Inflammatory macrophage treated with lipopolysaccharide for 1 hour (primary cell): ENCODE measurements around the gene BPI.
"Not testable (repeated sequence)": the region's sequence is repeated elsewhere in the genome, so short reads cannot be mapped to it uniquely, and the experiment has no call there.

Experiments used
- DNase-seq, 2 donors: peaks; one replicate each; pipeline ENCODE4 v3.0.0-alpha.2; 2020 to 2022

The BPI gene

DNA sequence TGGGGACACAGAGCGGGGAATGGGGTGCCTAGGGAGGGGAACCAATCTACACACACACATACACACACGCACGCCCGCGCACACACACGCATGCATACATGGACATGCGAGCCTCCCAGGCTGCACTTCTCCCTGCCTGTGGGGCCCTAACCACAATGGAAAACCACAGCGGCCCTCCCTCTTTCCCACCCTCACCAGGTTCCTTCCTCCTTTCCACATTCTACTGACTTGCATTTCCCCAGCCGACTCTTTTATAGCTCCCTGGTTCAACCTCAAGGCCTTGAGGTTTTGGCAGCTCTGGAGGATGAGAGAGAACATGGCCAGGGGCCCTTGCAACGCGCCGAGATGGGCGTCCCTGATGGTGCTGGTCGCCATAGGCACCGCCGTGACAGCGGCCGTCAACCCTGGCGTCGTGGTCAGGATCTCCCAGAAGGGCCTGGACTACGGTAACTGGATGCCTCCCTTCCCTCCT, at the start of gene BPI:
BPI (plus strand) TSS at position 249 of the 472 bp plus-strand sequence; CDS start at position 317, 68 bp downstream.
- peak; percentile 65 to 79 for DNase-seq

DNA sequence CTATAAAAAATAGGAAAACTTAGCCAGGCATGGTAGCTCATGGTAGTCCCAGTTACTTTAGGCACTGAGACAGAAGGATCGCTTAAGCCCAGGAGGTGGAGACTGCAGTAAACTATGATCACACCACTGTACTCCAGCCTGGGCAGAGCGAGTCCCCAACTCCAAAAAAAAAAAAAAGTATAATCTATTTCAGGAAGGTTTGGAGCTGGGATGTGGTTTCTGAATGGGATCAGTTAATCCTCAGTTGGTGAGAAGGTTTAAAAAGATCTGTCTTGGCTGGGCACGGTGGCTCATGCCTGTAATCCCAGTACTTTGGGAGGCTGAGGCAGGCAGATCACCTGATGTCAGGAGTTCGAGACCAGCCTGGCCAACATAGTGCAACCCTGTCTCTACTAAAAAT, 49.3 kb upstream of the BPI start:
- DNase-seq: not testable (repeated sequence)

DNA sequence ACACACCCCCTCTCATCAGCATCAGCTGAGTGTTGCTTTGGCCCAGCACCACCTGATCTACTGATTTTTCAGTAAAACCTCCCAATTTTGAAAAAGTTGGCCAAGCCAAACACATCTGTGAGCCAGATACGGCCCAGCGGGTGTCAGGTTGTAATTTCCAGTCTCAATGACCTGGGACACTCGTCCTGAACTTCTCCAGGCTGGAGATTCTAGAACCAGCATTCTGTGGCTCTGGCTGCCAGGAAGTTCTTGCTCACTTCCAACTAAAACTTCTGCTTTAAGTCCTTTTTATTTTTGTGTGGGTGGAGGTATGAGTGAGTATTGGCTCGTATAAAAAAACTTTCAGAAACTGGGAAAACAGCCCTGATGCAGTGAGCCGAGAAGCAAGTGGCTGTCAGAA, 48.6 kb upstream of the BPI start:
- peak; percentile 66 to 72 for DNase-seq

DNA sequence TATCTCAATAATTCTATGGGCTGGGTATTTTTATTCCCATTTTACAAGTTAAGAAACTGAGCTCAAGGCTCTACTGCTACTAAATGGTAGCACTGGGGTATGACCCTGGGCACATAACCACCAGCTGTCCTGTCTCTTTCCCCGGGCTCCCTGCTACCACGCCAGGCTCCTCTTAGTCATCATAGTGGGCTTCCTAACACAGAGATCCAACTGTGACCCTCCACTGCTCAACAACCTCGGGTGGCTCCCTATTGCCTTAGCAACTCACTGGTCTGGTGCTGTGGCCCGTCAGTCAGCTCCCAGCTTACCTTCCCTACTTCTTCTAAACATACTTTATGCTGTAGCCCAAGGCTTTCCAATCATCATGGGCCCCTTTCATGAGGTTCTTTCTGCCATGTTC, 47.9 kb upstream of the BPI start:
- no peak for DNase-seq

DNA sequence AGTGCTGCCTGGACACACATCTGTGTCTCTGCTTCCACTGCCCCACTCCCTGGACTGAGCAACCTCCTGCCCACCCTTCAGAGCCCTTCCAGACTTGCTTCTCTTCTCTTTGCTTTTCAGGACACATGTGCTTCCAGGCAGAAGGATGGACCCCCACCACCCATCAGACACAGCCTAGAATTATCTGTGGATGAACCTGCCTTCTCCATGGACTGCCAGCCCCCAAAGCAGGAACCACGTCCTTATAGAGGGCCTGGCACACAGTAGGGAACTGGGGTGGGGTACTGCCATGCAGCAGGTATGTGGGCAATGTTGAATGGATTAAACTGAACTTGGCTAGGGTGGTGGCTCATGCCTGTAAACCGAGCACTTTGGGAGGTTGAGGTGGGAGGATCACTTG, 47.0 kb upstream of the BPI start:
- no peak for DNase-seq

DNA sequence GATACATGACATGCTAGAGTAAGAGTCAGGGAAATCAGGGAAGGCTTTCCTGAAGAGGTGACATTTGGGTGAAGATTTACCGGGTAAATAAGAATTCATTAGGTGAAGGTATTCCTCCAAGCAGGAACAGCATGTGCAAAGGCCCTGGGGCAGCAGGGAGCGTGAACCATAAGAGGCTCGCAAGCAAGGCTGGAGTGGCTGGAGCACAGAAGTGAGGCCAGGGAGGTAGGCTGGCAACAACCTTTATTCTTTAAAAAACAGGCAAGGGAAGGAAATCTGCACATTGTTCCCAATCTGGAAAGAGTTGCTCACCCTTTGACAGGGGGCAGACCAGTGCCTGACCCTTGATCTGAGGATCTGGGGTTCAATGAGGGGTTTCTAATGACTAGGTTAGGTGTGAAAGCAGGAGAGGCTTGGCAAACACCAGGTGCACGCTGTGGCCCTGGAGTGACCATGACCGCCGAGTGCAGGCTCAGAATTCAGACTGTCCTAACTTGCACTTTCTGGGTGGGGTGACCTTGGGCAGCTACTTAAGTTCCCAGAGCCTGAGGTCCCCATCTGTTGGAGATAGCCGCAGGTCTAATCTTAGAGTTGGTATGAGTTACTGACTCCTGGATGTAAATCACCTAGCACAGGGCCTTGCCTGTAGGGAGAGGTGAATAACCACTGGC, 45.3 kb upstream of the BPI start:
- DNase-seq: no peak

DNA sequence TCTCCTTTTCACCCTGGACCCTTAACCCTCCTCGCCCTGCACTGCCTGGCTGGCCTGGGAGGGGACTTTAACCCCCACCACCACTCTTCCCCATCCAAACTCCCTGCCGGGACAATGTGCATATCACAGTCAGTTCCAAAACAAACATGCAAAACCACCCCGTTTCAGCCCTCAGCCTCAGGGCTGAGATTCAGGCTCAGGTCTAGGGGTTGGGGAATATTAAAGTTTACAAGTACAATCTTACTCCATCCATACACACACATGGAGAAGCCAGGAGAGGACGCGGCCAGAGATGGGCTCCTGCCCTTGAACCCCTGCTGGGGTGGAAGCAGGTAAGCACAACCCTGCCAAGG, 44.0 kb upstream of the BPI start:
- no peak for DNase-seq

DNA sequence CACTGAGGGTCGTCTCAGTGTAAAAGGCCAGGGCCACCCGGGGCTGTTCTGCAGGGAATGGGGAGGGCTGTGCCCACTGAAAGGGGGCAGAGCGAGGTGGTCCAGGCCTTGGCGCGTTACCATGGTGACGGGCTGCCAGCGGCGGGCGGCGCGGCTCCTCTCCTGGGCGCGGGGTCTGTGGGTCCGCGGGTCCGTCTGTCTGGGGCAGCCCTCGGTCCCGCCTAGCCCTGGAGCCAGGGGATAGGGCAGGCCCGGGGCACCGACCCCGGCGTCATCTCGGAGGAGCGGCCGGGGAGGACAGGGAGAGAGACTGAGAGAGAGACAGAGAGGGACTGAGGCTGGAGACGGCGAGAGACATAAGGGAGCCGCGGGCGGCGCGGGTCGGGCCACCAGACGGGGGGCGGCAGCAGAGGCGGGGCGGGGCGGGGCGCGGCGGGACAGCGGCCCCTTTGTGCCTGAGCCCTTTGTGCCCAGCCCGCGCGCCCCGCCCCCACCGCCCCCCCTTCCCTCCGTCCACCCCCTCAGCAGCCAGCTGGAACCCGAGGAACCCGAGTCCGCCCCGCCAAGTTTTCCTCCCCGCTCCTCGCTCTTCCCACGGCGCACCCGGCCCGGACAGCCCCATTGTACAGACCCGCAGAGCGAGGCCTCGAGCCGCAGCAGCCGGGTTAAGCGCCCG, 43.4 kb upstream of the BPI start, which contains the start of gene KIAA1755:
KIAA1755 (minus strand) TSS at position 358 of the 676 bp plus-strand sequence; CDS start at position 123, 235 bp downstream.
- no peak for DNase-seq

DNA sequence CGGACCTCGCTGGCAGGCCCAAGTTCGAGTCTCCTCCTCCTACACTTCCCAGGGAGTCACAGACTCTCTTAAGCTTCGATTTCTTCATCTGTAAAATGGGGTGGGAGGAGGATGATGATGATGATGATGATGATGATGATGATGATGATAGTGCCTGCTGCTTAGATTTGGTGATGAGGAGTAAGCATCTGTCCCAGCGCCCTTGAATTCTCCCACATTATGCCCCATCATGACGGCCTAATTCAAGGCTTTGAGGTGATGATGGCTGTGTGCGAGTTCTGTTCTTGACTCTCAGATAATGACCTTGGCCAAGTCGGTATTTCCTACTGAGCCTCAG, 42.9 kb upstream of the BPI start:
- no peak for DNase-seq

DNA sequence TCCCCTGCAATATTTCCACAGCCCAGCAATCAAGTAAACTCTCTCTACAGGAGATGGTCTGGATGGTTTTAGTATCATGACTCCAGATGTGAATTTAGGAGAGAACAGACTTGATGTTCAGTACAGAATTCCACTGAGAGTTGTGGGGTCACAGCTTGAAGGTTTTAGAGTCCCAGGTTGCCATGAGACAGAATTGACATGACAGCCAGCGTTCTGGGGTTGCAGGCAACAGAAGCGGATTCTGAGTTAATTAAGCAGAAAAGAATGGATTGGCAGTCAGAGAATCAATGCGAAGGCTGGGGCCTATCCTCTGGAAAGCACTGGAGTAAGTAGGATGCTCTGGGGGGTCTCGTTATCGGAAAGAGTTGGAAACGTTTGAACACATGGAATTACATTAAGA, 41.0 kb upstream of the BPI start:
- DNase-seq: no peak

DNA sequence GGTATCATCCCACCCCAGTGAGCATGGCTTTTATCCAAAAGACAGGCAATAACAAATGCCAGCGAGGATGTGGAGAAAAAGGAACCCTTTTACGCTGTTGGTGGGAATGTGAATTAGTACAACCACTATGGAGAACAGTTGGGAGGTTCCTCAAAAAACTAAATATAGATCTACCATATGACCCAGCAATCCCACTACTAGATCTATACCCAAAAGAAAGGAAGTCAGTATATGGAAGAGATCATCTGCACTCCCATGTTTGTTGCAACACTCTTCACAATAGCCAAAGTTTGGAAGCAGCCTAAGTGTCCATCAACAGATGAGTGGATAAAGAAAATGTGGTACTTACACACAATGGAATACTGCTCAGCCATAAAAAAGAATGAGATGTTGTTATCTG, 37.5 kb upstream of the BPI start:
- peak; percentile 39 to 78 for DNase-seq

DNA sequence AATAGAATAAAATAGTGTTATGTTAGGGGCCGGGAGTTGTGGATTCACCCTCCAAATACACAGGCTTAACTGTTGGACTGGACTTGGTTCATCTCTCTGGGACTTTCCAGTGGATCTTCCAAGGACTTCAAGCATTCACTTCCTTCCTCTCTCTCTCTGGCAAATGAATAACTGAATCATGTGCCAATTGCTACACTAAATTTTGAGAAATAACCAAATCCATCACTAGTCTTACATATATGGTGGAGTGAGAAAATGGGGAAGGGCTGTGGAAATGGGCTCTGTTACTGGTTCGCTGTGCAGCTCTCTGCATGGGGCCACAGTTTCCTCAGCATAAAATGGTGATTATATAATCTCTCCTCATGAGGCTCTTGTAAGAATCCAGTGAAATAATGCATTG, 36.7 kb upstream of the BPI start:
- DNase-seq: peak; percentile 90 to 97

DNA sequence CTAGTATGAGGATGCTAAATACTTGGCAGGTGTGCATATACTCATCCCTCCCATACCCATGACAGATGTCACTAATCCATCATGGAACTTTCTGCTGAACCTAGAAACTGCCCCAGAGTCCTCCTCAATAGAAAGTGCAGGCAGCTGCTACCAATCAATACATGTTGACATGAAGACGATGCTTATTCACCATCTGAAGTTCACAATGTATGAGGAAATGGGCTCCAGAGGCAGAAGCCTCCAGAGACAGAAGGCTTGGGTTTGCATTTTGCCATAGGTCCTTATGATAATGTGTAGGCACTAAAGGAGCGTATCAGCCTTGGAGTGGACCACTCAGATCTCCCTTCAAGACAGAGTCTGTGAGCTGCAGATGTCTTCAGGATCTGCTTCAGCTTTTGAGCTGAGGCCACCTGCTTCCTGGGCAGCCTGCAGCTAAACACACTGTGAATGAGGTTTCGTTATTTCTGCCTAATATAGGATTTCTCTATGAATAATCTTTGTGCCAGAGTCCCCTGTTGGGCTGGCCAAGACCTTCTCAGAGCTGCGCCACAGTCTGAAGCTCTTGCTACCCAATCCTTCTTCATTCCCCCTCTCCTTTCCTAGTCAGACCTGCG, 35.9 kb upstream of the BPI start:
- no peak for DNase-seq

DNA sequence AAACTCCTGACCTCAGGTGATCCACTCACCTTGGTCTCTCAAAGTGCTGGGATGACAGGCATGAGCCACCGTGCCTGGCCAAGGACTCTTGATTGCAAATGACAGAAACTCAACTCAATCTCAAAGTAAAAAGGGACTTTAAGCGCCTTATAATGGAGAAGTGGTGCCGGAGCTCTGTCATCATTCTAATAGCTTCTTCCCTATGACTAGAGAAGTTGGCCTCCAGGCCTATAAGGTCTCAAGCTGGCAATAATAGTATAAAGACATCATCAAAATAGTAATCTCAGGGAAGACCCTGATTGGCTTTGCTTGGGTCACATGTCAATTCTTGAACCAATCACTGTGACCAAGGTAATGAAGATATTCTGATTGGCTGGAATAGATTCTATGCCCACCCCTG, 34.9 kb upstream of the BPI start:
- peak; percentile 61 to 62 for DNase-seq

DNA sequence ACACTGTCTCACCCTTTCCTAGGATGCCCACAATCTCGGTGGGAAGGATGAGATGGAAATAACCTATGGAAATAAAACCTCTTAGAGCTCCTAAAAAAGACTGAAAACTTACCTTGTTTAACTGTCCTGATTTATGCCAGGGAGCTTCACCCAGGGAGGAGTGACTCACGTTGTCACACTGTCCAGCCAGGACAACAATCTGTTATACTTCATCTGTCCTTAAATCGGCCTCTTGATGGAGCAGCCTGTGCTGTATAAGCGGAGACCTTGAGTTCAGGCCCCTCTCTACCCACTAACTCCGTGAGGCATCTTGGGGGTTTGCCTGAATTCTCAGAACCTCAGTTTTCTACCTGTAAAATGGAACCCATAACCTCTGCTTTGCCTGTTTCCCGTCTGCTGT, 34.2 kb upstream of the BPI start:
- DNase-seq: no peak

DNA sequence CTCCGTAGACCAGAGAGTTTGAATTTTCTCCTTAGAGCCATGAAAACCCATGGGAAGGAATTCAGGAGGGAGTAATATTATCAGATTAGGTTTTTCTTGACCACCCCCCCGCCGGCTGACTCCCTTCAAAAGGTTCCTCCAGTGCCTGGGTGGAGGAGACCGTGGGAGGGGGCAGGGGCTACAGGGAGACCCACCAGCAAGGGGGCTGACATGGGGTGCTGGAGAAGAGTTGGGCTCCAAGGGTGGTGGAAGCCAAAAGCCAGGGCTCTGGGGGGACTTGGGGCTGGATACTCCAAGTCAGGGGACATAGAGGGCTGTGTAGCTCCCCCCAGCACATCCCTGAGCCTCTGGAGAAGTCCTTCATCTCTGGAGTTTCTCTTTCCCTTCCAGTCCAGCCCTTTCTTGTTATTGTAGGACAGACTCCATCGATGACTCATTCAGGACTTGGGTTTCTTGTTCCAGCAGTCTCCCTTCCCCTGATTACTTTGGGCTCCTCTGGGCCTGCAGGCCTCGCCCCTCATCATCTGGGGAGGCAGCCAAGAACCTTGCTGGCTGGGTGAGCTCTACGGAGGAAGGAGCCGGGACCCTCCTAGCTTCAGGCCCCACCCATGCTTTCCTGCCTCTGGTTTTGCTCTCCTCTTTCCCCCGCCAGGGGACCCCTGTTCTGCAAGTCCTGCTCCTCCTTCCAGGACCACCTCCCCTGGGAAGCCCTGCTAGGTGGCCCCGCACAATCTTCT, 32.9 kb upstream of the BPI start:
- peak; percentile 60 to 68 for DNase-seq

DNA sequence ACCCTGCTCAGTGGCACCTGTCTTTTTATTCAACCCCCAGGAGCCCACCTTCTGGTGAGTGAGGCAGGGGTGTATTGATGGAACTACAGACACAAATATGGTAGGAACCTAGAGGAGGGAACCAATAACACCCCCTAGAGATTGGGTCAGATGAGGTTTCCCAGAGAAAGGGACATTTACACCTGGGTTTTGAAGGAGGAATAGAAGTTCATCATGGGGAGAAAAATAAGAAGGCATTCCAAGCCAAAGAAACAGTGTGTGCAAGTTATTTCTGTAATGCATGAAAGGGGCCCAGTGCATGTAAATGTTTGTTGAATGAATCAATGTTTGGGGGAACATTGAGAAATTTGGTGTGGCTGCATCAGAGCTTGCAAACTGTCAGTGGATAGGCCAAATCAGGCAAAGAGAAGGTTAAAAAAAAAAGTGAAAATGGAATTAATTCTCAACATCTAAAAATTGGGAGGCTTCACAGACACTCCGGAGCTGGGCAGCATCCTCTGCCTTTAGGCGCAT, 32.3 kb upstream of the BPI start:
- no peak for DNase-seq

DNA sequence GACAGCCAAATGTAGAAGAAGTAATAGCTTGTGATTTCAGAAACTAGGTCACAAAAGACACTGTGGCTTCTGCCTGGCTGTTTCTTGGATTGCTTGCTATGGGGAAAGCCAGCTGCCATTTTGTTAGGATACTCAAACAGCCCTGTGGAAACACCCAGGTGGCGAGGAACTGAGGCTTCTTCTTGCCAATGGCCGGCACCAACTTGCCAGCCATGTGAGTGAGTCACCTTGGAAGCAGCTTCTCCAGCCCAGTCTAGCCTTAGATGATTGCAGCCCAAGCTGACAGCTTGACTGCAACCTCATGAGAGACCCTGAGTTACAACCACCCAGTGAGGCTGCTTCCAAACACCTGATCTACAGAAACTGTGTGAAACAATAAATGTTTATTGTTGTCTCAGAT, 31.6 kb upstream of the BPI start:
- DNase-seq: no peak

DNA sequence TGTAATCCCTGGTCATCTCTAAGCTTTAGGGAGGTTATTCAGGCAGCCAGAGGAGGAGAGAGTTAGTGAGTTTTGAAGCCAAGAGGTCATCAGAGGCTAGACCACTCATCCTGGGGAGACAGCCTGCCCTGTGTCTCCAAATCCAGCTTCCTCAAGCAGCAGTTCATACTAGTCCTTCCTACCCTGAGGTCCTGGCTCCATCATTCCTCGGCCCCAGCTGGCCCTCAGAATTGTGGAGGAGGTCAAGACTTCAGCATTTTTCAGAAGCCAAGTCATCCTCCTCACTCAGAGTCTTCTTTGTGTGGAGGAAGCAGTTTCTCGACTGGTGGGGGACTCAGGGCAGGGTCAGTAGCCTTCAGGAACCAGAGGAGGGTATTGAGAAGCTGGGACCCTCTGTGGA, 31.0 kb upstream of the BPI start:
- no peak for DNase-seq

DNA sequence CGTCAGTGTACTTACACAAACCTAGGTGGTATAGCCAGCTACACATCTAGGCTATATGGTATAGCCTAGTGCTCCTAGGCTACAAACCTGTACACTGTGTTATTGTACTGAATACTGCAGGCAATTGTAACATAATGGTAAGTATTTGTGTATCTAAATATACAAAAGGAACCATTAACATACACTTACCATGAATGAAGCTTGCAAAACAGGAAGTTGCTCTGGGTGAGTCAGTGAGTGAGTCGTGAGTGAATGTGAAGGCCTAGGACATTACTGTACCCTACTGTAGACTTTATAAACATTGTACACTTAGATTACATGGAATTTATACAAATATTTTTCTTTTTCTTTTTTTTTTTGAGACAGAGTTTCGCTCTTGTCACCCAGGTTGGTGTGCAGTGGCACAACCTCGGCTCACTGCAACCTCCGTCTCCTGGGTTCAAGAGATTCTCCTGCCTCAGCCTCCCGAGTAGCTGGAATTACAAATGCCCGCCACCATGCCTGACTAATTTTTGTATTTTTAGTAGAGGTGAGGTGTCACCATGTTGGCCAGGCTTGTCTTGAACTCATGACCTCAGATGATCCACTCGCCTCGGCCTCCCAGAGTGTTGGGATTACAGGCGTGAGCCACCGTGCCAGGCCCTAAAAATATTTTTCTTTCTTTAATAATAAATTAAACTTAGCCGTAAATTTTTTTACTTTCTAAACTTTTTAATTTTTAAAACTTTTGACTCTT, 28.0 kb upstream of the BPI start:
- DNase-seq: peak; percentile 73 to 81

DNA sequence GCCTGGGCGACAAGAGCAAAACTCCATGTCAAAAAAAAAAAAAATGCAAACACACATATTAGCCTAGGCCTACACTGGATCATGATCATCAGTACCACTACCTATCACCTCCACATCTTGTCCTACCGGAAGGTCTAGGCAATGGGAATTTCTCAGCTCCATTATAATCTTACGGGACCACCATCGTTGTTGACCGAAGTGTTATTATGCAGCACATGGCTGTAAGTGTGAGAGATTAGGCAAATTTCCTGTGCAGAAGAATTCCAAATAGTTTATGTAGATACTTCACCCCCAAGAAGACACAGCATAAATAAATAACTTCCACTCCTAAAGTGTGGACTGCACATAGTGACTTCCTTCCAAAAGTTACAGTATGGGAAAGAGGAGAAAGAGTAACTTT, 26.7 kb upstream of the BPI start:
- DNase-seq: no peak

DNA sequence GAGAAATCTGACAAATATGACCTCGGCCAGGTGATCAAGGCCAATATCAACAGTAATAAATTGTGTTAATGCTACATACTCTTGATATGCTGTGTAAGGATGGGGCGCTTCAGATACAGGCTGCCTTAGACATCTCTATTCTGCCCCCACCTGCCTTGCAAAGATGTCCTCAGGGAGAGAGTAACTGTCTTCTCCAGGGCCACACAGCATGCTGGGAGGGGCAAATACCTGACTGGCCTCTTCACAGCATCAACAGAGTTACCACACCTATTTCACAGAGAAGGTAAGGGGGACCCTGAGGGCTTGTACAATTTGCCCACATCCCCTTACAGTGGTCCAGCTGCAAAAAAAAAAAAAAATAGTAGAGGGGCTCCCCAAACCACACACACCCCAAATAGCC, 26.3 kb upstream of the BPI start:
- no peak for DNase-seq

DNA sequence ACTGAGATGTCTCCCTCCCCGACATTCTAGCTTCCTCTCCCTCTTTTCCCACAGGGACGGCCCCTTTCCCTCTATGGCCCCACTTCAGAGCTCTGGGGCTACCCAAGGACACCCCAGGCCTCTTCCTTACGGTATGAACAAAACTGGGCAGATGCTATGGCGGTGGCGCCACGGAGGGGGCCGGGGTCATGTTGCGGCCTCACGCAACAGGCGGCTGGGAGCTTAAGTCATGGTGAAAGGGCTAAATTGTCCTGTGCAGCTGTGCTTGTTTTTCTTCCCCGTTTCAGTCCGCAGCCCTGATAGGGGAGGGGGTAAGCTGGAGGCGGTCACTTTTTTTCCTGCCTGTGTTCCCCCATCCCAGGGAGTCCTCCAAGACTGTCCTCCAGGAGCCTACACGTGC, 25.8 kb upstream of the BPI start:
- DNase-seq: no peak
